ENCODE measurements around the gene TENT5A.

TENT5A gene

GRCh38 chr6:81761197-81761596, 8.7 kb upstream of the TENT5A start:
- Histone ChIP-seq H3K9me3 (ENCODE audit: control insufficient read depth, low read length) (no peaks in the 10 kb centered on the region), H3K36me3 (ENCODE audit: control insufficient read depth, insufficient read depth, low read length) (no peaks in the 10 kb centered on the region), H3K4me2 (ENCODE audit: low read length) (no peak overlapping the region), H2AFZ (no peak overlapping the region), H3K4me1 (no peaks in the 10 kb centered on the region), H3K27me3 (ENCODE audit: control insufficient read depth, insufficient read depth, low read length) (no peaks in the 10 kb centered on the region), H3K27ac (no peak overlapping the region), H3K79me2 (no peaks in the 10 kb centered on the region), H3K4me3 (ENCODE audit: low read depth, low read length) (no peak overlapping the region), H3K9ac (no peak overlapping the region)
- TF ChIP-seq CTCF (IDR thresholded peaks at IDR 0.05), result no peak

- Histone ChIP-seq H3K4me1 (no peaks in the 10 kb centered on the region), H3K9me3 (ENCODE audit: control insufficient read depth, low read length) (no peaks in the 10 kb centered on the region), H3K36me3 (ENCODE audit: control insufficient read depth, insufficient read depth, low read length) (no peaks in the 10 kb centered on the region)
Observed at GRCh38 chr6:81759782-81760181, 7.3 kb upstream of the TENT5A start.

GRCh38 chr6:81758221-81758620, 5.7 kb upstream of the TENT5A start:
- no peak overlapping the region for H3K9ac ChIP-seq
- no peak overlapping the region for H3K27ac ChIP-seq
- H3K79me2 ChIP-seq, result no peaks in the 10 kb centered on the region
- H3K9me3 ChIP-seq (ENCODE audit: control insufficient read depth, low read length), result no peaks in the 10 kb centered on the region
- H3K4me3 ChIP-seq (ENCODE audit: low read depth, low read length), result no peak overlapping the region
- TF ChIP-seq CTCF (IDR thresholded peaks at IDR 0.05), result no peak
- no peak overlapping the region for H3K4me2 ChIP-seq (ENCODE audit: low read length)
- H2AFZ ChIP-seq, result no peak overlapping the region
- H3K4me1 ChIP-seq, result no peaks in the 10 kb centered on the region
- H3K36me3 ChIP-seq (ENCODE audit: control insufficient read depth, insufficient read depth, low read length), result no peaks in the 10 kb centered on the region
- no peaks in the 10 kb centered on the region for H3K27me3 ChIP-seq (ENCODE audit: control insufficient read depth, insufficient read depth, low read length)

More at GRCh38 chr6:81759782-81760181, 7.3 kb upstream of the TENT5A start:
- Histone ChIP-seq H3K79me2 (no peaks in the 10 kb centered on the region), H3K27ac (no peak overlapping the region), H3K9ac (no peak overlapping the region), H3K4me2 (ENCODE audit: low read length) (no peak overlapping the region), H3K27me3 (ENCODE audit: control insufficient read depth, insufficient read depth, low read length) (no peaks in the 10 kb centered on the region), H2AFZ (no peak overlapping the region), H3K4me3 (ENCODE audit: low read depth, low read length) (no peak overlapping the region)
- no peak for TF ChIP-seq CTCF (IDR thresholded peaks at IDR 0.05)

GRCh38 chr6:81756690-81757089, 4.2 kb upstream of the TENT5A start:
- H2AFZ ChIP-seq, result no peak overlapping the region
- H3K9me3 ChIP-seq (ENCODE audit: control insufficient read depth, low read length), result no peaks in the 10 kb centered on the region
- H3K36me3 ChIP-seq (ENCODE audit: control insufficient read depth, insufficient read depth, low read length), result no peaks in the 10 kb centered on the region
- no peak overlapping the region for H3K4me3 ChIP-seq (ENCODE audit: low read depth, low read length)
- no peaks in the 10 kb centered on the region for H3K27me3 ChIP-seq (ENCODE audit: control insufficient read depth, insufficient read depth, low read length)
- no peak for TF ChIP-seq CTCF (IDR thresholded peaks at IDR 0.05)
- no peak overlapping the region for H3K27ac ChIP-seq
- H3K79me2 ChIP-seq, result no peaks in the 10 kb centered on the region
- no peaks in the 10 kb centered on the region for H3K4me1 ChIP-seq
- no peak overlapping the region for H3K4me2 ChIP-seq (ENCODE audit: low read length)
- H3K9ac ChIP-seq, result no peak overlapping the region

GRCh38 chr6:81755551-81755950, 3.1 kb upstream of the TENT5A start:
- Histone ChIP-seq H3K36me3 (ENCODE audit: control insufficient read depth, insufficient read depth, low read length) (no peaks in the 10 kb centered on the region), H2AFZ (no peak overlapping the region), H3K4me3 (ENCODE audit: low read depth, low read length) (no peak overlapping the region), H3K4me1 (no peaks in the 10 kb centered on the region), H3K9me3 (ENCODE audit: control insufficient read depth, low read length) (no peaks in the 10 kb centered on the region), H3K27me3 (ENCODE audit: control insufficient read depth, insufficient read depth, low read length) (no peaks in the 10 kb centered on the region), H3K4me2 (ENCODE audit: low read length) (no peak overlapping the region), H3K79me2 (peaks cover 6% of the 10 kb centered on the region), H3K9ac (no peak overlapping the region), H3K27ac (no peak overlapping the region)
- no peak for TF ChIP-seq CTCF (IDR thresholded peaks at IDR 0.05)

Measured in parathyroid adenoma (tissue), 2 donors.